ENCODE results near the gene LDLRAD4.

DNA sequence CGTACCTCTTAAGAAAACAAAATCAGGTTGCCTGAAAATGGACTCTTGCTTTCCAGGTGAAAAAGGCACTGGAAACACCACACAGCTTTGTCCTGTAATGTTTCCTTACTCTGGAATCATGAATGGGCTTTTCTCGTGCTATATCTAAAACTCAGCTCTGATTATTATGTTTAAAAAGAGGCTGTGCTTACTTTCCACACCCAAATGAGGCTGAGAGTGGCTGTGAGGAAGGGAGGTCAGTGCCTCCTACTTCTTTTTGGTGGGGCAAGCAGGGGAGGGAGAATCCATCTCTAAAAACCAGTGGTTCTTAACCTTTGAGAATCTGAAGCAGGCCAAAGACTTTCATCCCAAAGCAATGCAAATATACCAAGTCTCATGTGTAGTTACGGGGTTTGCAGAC is 359.2 kb downstream of the LDLRAD4 start:
- TF ChIP-seq, protein P1, sequence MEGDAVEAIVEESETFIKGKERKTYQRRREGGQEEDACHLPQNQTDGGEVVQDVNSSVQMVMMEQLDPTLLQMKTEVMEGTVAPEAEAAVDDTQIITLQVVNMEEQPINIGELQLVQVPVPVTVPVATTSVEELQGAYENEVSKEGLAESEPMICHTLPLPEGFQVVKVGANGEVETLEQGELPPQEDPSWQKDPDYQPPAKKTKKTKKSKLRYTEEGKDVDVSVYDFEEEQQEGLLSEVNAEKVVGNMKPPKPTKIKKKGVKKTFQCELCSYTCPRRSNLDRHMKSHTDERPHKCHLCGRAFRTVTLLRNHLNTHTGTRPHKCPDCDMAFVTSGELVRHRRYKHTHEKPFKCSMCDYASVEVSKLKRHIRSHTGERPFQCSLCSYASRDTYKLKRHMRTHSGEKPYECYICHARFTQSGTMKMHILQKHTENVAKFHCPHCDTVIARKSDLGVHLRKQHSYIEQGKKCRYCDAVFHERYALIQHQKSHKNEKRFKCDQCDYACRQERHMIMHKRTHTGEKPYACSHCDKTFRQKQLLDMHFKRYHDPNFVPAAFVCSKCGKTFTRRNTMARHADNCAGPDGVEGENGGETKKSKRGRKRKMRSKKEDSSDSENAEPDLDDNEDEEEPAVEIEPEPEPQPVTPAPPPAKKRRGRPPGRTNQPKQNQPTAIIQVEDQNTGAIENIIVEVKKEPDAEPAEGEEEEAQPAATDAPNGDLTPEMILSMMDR (conservative IDR thresholded peaks at IDR 0.05): no peak
- TF ChIP-seq EZH2 (IDR thresholded peaks at IDR 0.05; ENCODE audit: low read depth): no peak

Data from PC-9 (cell line).